DMS153 (cell line): ENCODE data around the gene PLD4.

Experiments
- DNase-seq: peaks from one replicate; lab custom pipeline; 2025; lab: John Stamatoyannopoulos, UW

PLD4 gene

DNA sequence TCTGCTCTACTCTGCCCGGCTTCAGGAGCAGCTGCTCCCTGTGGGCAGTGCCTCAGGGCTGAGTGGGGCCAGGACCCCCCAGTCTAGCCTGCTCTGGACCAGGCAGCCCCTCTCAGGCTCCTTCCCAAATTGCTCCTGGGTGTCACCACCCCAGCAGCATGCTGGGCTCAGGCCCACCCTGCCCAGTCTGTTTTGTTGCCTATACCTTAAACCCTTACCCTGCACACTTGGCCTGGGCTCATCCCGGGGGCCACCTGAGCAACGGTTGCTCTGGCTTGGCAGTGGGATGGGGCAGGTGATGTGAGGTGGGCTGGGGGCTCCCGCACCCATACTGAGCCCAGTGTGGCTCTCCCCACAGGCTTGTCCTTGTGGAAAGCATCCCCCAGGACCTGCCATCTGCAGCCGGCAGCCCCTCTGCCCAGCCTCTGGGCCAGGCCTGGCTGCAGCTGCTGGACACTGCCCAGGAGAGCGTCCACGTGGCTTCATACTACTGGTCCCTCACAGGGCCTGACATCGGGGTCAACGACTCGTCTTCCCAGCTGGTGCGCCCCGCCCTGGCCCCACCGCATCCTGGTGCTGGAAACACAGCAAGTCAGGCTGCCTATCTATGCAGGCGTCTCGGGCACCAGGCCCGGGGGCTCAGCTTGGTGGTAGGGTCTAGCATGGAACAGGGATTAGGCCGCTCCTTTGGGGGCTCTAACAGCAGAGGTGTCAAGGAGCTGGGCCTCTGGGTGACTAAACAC, 3.9 kb downstream of the PLD4 start:
- no peak for DNase-seq

DNA sequence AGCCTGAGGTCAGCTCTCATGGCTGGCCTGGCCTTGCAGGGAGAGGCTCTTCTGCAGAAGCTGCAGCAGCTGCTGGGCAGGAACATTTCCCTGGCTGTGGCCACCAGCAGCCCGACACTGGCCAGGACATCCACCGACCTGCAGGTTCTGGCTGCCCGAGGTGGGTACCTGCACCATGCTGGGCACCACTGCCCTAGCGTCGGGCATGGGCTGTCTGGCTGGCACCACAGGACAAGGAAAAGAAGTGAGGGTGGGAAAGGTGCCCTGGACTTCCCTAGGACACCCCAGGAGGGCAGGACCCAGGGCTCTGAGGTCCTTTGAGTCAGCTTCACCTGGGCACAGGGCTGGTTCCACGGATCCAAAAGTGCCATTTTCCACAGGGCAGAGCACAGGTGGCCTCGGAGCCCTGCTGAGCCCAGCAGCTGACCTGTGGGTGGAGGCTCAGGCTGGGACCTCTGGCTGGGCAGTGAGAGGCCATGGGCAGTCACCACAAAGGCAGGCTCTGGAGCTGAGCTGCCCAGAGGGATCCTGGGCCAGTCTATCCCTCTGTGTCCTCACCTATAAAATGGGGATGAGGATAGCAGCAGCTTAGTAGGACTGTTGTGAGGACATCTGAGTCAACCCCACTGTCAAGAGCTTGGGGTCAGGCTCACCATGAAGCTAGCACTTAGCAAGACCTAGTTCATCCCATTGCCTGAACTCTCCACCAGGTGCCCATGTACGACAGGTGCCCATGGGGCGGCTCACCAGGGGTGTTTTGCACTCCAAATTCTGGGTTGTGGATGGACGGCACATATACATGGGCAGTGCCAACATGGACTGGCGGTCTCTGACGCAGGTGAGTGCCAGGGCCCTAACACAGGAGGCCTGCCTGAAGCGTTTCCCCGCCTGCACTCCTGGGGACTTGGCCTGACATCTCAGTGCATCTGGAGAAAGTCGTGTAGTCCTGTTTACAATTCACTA, 4.9 kb downstream of the PLD4 start:
- DNase-seq: no peak

DNA sequence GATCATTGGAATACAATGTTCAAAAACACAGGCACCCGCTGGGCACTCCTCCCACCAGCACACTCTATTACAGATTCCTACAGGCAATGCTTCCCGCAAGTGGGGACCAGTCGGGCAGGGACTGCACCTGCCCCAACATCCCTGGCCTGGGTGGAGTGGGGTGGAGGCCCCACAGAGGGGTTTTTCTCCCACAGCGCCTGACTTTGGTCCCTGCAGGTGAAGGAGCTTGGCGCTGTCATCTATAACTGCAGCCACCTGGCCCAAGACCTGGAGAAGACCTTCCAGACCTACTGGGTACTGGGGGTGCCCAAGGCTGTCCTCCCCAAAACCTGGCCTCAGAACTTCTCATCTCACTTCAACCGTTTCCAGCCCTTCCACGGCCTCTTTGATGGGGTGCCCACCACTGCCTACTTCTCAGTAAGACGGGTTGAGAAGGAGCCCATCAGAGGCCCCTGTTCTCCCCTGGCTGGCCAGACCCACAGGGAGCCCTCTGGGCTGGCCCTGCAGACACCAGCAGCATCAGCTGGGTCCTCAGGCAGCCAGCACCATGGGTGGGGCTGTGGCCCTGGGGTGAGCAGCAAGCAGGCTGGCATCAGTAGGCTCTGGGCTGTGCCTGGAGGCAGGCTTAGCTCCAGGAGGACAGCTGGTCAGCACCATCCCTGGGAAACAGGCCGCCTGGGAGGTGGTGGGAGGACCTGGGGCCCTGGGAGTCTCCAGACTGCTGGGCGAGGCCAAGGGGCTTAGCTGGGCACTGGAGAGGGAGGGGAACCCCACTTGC, 6.0 kb downstream of the PLD4 start:
- DNase-seq: no peak

DNA sequence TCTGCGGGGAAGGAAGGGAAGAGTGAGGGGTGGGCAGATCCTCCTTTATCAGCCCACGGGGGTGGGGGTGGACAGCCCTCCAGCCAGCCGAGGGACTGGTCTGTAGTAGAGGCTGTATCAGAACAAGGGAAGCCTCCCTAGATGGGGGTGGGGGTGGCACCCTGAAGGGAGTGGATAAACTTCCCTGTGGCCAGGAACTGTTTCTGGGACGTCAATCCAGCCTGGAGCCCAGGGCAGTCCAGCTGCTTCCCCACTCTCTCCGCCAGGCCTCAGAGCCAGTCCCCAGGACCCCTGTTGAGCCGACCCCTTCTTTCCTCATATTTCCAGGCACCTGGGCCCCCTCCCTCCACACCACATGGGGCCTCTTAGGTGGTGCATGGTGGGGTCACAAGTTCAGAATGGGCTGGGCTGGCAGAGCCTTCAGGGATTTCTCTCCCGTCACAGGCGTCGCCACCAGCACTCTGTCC, 6.7 kb downstream of the PLD4 start:
- no peak for DNase-seq

DNA sequence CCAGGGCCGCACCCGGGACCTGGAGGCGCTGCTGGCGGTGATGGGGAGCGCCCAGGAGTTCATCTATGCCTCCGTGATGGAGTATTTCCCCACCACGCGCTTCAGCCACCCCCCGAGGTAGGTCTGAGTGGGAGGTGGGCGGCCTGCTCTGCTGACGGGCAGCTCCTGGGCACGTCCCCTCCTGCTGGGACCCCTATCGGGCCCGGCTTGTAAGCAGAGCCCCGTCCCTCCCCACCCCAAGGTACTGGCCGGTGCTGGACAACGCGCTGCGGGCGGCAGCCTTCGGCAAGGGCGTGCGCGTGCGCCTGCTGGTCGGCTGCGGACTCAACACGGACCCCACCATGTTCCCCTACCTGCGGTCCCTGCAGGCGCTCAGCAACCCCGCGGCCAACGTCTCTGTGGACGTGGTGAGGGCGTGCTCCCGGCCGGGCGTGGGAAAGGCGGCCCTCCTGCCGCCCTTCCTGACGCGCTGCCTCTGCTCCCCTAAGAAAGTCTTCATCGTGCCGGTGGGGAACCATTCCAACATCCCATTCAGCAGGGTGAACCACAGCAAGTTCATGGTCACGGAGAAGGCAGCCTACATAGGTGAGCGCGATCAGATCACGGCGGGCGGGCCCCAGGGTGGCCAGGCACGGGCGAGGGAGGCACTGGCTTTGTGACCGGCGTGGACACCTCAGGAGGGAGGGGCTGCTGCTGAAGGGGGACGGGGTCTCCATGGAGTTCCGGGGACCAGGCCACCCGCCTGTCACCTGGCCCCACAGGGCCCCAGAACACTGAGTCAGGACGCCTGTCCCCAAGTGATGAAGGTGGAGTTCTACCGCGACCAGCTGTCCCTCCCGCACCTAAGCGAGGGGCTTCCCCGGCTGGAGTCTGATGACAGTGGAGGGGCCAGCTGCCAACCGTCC, 7.3 kb downstream of the PLD4 start:
- no peak for DNase-seq

DNA sequence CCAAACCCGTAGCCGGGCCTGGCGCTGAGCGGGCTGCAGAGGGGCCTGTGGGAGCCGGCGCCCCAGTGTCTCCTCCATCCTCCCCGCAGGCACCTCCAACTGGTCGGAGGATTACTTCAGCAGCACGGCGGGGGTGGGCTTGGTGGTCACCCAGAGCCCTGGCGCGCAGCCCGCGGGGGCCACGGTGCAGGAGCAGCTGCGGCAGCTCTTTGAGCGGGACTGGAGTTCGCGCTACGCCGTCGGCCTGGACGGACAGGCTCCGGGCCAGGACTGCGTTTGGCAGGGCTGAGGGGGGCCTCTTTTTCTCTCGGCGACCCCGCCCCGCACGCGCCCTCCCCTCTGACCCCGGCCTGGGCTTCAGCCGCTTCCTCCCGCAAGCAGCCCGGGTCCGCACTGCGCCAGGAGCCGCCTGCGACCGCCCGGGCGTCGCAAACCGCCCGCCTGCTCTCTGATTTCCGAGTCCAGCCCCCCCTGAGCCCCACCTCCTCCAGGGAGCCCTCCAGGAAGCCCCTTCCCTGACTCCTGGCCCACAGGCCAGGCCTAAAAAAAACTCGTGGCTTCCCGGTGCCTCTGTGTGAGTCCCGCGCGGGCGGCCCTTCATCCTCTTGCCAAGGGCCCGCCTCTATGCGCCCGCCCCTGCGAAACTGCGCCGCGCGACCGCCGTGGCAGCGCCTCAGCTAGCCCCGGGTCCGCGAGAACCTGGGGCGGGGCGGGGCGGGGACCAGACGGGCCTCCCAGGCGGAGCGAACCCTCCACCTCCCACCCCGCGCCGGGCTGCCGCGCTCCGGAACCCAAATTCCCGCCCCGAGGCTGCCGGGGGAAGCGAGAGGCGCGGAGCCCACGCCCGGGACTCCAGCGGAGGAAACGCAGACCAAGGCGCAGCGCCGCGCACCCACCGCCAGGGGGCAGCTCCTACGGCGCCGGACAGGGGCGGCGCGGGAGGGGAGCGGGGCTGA, 8.3 kb downstream of the PLD4 start:
- no peak for DNase-seq

DNA sequence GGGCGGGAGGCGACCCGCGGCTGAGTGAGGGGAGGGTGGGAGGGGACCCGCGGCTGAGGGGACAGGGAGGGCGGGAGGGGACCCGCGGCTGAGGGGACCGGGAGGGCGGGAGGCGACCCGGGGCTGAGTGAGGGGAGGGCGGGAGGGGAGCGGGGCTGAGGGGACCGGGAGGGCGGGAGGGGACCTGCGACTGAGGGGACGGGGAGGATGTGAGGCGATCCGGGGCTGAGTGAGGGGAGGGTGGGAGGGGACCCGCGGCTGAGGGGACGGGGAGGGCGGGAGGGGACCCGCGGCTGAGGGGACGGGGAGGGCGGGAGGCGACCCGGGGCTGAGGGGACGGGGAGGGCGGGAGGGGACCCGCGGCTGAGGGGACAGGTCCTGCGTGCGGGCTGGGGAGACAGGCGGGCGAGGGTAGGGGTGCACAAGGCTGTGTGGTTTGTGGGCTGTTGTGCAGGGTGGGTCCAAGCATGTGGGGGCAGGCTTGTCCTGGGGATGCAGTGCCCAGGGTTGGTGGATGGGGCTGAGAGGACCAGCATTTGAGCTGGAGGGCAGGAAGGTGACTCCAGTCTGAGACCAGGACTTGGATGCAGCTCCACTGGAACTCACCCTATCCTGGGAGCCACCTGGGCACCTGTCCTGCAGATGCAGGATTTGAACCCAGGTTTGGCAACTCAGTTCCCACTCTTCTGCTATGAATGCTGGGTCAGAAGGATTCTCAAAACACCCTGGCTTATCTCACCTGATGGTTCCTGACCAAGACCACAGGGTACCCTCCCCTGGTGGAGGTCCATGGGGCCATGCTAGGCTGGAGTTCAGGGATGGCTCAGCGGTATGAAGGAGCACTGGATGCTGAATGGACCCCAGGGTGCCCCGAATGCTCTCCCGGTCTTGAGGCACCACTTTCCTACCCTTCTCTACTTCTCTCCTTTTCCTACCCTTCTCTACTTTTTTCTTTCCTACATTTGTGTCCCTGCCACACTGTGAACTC, 9.4 kb downstream of the PLD4 start:
- DNase-seq: no peak

DNA sequence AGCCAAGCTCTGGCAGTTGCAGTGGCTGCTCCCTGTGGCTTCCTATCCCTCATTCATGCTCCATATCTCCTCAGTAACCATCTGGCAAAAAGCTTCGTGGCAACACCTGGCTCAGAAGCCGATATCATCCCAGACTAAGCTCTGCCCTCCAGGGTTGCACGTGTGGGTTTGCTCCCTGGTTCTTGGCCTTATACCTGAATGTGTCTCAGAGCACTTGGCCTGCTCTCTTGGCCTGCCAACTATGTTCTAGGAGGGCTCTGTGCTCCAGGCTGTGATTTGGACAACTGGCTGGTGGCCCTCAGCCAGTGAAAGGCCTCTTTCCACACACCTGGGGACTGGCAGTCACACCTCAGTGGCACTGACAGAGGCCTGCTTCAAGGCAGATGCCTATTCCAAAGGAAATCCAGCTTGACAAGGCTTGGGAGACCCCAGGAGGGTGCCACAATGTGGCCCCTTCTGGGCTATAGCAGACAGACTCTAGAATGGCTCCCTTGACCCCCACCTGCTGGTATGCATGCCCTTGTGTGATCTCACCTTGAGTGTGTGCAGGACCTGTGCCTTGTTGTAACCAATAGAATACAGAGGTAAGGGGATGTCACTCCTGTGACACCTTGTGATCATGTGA, 10.5 kb downstream of the PLD4 start:
- DNase-seq: no peak

DNA sequence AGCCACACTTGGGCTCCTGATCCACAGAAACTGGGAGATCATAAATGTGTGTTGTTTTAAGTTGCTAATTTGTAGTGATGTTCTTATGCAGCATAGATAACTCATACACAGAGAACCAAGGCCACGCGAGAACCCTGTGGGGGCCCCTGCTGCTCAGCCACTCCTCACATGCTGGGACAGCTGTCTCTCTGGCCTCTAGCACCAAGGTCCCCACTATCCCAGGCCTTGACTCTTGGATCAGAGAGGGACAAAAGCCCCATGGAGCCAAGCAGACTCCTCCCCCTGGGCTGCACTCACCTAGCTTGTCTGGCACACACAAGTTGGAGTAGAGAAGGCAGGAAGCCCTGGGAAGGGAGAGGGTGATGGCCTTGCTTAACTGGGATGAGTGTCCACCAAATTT, 11.3 kb downstream of the PLD4 start:
- DNase-seq: no peak

DNA sequence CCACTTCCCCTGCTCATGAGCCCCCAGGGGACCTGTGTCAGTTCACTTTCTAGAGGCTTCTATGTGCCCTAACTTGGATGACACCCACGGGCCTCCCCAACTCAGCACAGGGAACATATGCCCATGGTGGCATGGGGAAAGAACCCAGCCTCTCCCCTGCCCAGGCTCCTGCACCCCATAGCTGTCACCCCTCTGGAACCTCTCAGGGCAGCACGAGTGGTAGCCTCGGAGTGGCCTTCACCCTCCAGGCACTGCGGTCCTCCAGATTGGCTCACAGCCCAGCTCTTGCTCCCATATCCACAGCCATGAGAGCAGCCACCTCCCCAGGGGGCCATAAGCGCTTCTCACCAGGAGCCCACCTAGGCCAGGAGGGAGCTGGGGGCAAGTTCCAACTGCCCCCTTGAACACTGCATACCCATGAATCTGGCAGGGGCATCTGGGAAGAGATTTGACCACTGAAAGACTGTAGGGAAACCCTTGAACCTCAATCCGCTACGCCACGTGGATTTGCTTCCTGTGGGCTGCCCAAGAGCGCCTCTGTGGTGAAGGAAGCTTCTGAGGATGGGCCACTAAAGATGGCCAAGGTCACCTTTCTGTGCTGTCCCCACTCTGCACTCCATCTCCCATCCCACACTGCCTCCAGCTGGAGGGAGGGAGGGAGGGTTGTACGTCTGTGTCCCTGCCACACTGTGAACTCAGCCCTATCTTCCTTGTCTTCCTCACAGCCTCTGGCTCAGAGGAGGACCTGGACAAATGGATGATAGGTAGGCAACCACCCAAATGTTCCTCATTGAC, 11.9 kb downstream of the PLD4 start:
- no peak for DNase-seq

DNA sequence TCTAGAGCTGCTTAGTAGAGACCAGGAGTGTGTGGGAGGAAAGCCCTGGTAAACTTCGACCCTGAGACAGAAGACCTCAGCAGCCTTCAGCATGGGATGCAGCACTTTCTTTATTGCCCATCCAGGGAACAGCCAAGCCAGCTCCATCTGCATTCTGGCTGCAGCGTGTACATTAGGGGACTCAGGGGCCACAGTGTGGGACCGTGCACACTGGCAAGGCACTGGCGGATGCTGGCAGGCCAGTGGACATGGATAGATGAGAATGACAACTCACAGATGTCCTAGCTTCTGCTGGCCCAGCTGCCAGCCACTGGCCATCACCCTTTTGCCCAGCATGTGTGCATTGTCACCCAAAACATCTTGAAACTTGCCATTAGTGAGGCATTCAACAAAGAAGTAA, 12.5 kb downstream of the PLD4 start:
- DNase-seq: no peak

DNA sequence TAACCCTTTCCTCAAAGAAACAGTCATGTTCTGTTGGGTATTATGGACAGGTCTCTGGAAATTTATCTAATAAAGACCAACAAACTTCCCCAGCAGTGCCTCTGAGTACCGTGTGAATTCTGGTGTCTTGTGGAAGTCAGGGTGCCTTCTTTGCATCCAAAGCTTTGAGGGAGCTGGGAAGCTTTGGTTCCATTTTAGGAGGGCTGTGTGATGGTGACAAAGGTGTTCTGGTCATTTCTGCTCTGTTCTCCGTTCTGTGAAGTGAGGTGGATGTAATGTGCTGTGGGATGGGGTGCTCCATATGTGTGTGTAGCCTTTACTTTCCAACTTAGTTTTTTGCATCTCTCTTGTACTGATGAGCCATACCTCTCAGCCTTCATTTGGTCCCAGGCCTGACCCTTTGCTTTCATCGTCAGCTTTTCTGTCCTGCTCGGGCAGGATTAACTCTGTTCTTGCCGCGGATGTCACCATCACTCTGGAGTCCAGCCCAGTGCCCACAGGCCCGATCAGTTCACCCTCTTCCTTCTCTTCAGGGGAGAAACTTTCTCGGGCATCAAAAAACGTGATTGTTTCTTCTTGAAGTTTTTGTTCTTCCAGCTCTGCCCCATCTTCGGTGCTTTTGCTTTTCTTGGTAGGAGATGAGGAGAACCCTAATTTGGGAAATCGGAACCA, 13.2 kb downstream of the PLD4 start:
- no peak for DNase-seq

DNA sequence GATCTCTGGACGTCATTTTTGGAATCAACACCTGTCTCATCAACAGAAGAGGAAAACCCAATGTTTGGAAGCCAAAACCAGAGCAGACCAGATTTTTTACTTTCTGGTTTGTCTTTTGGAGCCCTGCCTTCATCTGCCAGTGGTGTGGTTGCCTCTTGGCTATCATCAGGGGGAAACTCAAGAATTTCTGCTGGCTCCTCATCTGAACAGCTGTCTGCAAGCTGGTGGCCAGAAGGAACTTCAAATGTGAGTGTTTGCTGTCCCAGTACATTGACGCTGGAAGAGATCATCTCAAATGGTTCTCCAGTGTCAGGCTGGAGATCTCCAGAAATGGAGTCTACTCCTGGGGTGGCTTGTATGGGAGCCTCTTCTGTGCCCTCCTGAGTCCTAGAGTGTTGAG, 13.8 kb downstream of the PLD4 start:
- no peak for DNase-seq

DNA sequence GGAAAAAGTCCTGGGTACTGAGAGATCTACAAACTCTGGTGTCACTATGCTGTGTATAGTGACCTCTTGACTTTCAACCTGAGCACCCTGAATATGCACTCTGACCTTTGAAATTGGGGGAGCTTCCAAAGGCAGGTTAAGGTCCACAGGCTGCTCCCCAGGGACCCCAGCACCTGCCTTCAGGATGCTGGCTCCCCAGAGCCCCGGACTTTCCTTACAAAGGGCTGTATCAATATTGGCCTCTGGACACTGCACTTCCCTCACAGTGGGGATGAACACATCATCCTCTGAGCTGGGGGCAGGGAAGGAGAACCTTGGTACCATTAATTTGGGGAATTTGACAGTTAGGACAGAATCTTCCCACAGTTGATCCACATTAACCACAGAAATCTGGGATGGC, 14.3 kb downstream of the PLD4 start:
- no peak for DNase-seq

DNA sequence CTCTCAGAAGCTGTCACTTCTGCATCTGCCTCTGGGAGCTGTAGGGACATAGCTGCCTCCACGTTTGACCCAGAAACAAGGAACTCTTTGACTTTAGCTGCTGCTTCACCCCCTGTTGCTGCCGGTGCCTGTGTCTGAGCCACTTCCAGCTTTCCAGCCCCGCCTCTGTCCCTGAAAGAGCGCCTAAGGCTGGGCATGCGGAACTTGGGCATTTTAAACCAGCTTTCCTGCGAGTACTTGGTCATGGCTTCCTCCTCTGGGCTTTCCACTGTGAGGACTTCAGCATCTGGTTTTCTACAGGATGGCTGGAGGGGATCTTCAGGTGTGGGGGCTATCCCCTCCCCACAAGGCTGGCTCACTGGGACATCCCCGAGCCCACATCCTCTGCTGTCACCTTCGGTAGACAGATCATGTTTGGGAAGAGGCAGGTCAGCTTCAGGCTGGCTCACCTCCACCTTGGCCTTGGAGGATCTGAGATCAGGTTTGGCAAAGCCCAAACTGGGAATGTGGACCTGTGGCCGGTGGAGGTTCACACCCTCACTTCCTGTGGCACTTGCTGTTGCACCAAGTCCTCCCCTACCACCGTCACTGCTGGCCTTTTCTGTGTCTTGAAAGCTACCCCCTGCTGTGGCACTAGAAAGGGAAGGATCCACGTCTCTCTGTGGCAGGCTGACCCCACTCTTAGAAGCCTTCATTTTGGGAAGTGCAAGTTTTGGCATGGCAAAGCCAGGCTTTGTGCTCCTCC, 15.2 kb downstream of the PLD4 start:
- no peak for DNase-seq

DNA sequence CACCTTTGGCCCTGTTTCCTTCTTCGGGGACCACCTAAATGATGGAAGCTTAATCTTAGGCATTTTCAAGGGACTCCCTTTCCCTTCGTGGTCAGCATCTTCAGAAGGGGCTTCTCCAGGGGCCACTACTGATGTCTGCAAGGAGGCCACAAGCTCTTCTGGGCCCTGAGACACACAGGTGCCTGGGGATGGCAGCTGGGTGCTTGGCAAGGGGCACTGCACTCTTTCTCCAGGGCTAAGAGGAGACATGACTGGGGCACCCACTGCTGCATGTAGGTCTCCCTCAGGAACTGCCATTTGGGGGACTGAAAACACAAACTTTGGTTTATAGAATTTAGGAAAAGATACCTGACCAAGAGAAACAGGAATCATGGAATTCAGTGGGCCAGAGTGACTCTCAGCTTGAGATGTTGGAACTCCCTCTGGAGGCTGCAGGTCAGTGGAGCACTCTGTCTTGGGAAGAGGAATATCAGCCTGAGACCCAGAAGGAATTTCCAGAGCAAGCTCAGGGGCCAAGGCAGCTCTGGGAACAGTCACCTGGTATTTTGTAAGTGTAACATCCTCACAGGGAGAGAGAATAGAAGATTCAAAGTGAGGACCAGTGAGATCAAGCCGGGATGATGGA, 16.0 kb downstream of the PLD4 start:
- DNase-seq: no peak
